ENCODE measurements around the gene ALDH8A1.

DNA sequence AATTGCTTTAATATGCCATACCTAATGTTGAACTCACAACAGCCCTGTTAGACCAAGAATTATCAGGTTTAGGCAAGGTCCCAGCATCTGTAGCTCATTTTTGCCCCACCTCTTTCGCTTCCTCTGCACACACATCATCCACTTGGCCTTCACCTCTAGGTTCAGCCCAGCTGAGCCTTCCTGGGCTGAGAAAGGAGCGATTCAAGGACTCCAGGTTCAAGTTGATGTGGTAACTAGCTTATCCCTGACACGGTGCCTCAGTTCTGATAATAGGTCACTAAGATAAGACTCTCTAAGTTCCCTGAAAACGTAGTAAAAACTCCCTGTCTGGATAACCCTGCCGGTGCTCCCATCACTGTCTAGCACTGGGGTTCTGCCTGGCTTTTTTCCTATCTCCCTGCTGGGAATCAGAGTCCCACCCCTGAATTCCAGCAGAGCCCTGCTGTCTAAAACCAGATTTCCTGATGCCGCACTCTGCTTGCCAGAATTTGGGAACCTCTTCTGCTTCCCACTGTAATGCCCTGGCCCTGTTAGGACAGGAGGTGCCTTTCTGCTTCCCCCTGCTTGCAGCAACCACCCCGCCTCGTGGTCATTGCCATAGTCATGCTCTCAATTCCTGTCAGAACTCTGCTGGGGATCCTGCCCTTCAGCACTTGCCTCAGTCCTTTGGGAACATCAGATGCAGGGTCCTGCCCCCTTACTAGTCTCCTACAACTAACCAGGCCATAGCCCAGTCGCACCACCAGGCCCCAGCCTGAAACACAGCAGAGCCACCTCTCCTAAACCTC lies 47.6 kb downstream of the ALDH8A1 start:
- TF ChIP-seq, protein P1, sequence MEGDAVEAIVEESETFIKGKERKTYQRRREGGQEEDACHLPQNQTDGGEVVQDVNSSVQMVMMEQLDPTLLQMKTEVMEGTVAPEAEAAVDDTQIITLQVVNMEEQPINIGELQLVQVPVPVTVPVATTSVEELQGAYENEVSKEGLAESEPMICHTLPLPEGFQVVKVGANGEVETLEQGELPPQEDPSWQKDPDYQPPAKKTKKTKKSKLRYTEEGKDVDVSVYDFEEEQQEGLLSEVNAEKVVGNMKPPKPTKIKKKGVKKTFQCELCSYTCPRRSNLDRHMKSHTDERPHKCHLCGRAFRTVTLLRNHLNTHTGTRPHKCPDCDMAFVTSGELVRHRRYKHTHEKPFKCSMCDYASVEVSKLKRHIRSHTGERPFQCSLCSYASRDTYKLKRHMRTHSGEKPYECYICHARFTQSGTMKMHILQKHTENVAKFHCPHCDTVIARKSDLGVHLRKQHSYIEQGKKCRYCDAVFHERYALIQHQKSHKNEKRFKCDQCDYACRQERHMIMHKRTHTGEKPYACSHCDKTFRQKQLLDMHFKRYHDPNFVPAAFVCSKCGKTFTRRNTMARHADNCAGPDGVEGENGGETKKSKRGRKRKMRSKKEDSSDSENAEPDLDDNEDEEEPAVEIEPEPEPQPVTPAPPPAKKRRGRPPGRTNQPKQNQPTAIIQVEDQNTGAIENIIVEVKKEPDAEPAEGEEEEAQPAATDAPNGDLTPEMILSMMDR (IDR thresholded peaks at IDR 0.05), result no peak
- TF ChIP-seq POLR2A (IDR thresholded peaks at IDR 0.05), result no peak
- no peak for TF ChIP-seq POLR2AphosphoS5 (IDR thresholded peaks at IDR 0.05)
- no peak for TF ChIP-seq EP300 (IDR thresholded peaks at IDR 0.05)
